Activated CD8-positive, alpha-beta T cell treated with anti-CD3 and anti-CD28 coated beads for 36 hours (primary cell): ENCODE data around the gene GASK1A. TPM values are rescaled to one million over a fixed set of nuclear protein-coding genes. Genes with fewer than 3 reads are reported as not detected.
"Not testable (repeated sequence)": the region's sequence is repeated elsewhere in the genome, so short reads cannot be mapped to it uniquely, and the experiment has no call there.

Experiments used
- ATAC-seq: fragments of 200-7000 bp; cut with Tn5 transposase; one replicate; pipeline ENCODE4 v1.10.0; 2021; ENCODE audit warnings: mild to moderate bottlenecking, moderate library complexity
- CTCF ChIA-PET: fragments of 350-600 bp; sonication (Branson Sonifier 250); formaldehyde crosslinking; loops from one replicate; lab custom pipeline; 2021; ENCODE audit warnings: antibody characterized with exemption; lab: Charles Lee
- POLR2A ChIA-PET: fragments of 350-600 bp; sonication (Branson Sonifier 250); formaldehyde crosslinking; loops from one replicate; lab custom pipeline; 2021; ENCODE audit warnings: antibody characterized with exemption; lab: Charles Lee
- DNase-seq: peaks from one replicate; pipeline ENCODE4 v3.0.0-alpha.2; 2020
- H3K27ac Mint-ChIP-seq: one replicate; pipeline ENCODE4 v1.8.0; 2021; ENCODE audit warnings: mild to moderate bottlenecking, mixed read lengths
- H3K27me3 Mint-ChIP-seq: one replicate; pipeline ENCODE4 v1.8.0; 2021; ENCODE audit warnings: mixed read lengths
- H3K36me3 Mint-ChIP-seq: one replicate; pipeline ENCODE4 v1.8.0; 2021; ENCODE audit warnings: low read depth, mixed read lengths
- H3K4me1 Mint-ChIP-seq: one replicate; pipeline ENCODE4 v1.8.0; 2021; ENCODE audit warnings: low read depth, mixed read lengths
- H3K4me3 Mint-ChIP-seq: one replicate; pipeline ENCODE4 v1.8.0; 2021; ENCODE audit warnings: mild to moderate bottlenecking, moderate library complexity, mixed read lengths
- H3K9me3 Mint-ChIP-seq: one replicate; pipeline ENCODE4 v1.8.0; 2021; ENCODE audit warnings: mixed read lengths
- CTCF ChIP-seq: fragments of 200-600 bp; IDR thresholded peaks from one replicate; pipeline ENCODE4 v1.8.0; 2022; ENCODE audit warnings: antibody characterized with exemption, mild to moderate bottlenecking
- intact Hi-C: fragments of 100-400 bp; cut with micrococcal nuclease; formaldehyde crosslinking; loops from one replicate; pipeline ENCODE4 v1.10.0; 2022
- total RNA-seq, 2 experiments: library from RNA; stranded (reverse); gene quantifications; one replicate each; pipeline ENCODE4 v1.2.3, GENCODE V29; 2021

Gene GASK1A
- total RNA-seq, 2 experiments from 2014 or later = 0.11 TPM; not detected in 1

- Mint-ChIP-seq H3K36me3 (peaks cover 3% of the 10 kb centered on the region), H3K4me1 (peaks cover under 1% of the 10 kb centered on the region), H3K9me3 (peaks cover 19% of the 10 kb centered on the region), H3K4me3 (no peak overlapping the region), H3K27me3 (no peaks in the 10 kb centered on the region), H3K27ac (no peak overlapping the region)
- ChIA-PET POLR2A (no interaction called here), CTCF (no interaction called here)
- intact Hi-C loops = no loop called here
- DNase-seq (no peak), ATAC-seq (no peak)
- TF ChIP-seq CTCF = no peak
Measured at GRCh38 chr3:43043793-43044192, 64.7 kb downstream of the GASK1A start.

GRCh38 chr3:43045079-43045478 is 66.0 kb downstream of the GASK1A start:
- H3K27me3 Mint-ChIP-seq, H3K27ac Mint-ChIP-seq, H3K4me3 Mint-ChIP-seq, ATAC-seq, DNase-seq, intact Hi-C loops, H3K36me3 Mint-ChIP-seq, POLR2A ChIA-PET, H3K4me1 Mint-ChIP-seq, CTCF ChIA-PET: not testable (repeated sequence)
- peaks cover 27% of the 10 kb centered on the region for H3K9me3 Mint-ChIP-seq

- Mint-ChIP-seq H3K9me3 (peaks cover 37% of the 10 kb centered on the region), H3K4me1 (no peaks in the 10 kb centered on the region), H3K27me3 (no peaks in the 10 kb centered on the region), H3K36me3 (peaks cover 4% of the 10 kb centered on the region), H3K27ac (no peak overlapping the region), H3K4me3 (no peak overlapping the region)
- intact Hi-C loops = no loop called here
- no peak for ATAC-seq
- no peak for TF ChIP-seq CTCF
- CTCF ChIA-PET = no interaction called here
- POLR2A ChIA-PET = no interaction called here
- DNase-seq = no peak
Measured at GRCh38 chr3:43046583-43046982, 67.5 kb downstream of the GASK1A start.

- POLR2A ChIA-PET = no interaction called here
- peaks cover 43% of the 10 kb centered on the region for H3K9me3 Mint-ChIP-seq
- intact Hi-C loops = no loop called here
- peaks cover 4% of the 10 kb centered on the region for H3K36me3 Mint-ChIP-seq
- DNase-seq = no peak
- CTCF ChIA-PET = no interaction called here
- TF ChIP-seq CTCF = no peak
- no peak overlapping the region for H3K27ac Mint-ChIP-seq
- no peaks in the 10 kb centered on the region for H3K4me1 Mint-ChIP-seq
- H3K27me3 Mint-ChIP-seq = no peaks in the 10 kb centered on the region
- no peak overlapping the region for H3K4me3 Mint-ChIP-seq
- no peak for ATAC-seq
Measured at GRCh38 chr3:43048470-43048869, 69.4 kb downstream of the GASK1A start.

- Mint-ChIP-seq H3K4me3 (no peak overlapping the region), H3K9me3 (peaks cover 25% of the 10 kb centered on the region), H3K36me3 (peaks cover 2% of the 10 kb centered on the region), H3K27ac (no peak overlapping the region), H3K4me1 (no peaks in the 10 kb centered on the region), H3K27me3 (no peaks in the 10 kb centered on the region)
- ATAC-seq (no peak), DNase-seq (no peak)
- POLR2A ChIA-PET = no interaction called here
- CTCF ChIA-PET = interaction anchor here (1.5 to 1.6 kb wide), 2 partner anchors 18 to 92 kb away, joined by 4 to 5 read pairs; no protein-coding TSS in a partner anchor
- intact Hi-C loops = no loop called here
- no peak for TF ChIP-seq CTCF
Measured at GRCh38 chr3:43053291-43053690, 74.2 kb downstream of the GASK1A start.

GRCh38 chr3:43054754-43055153 is 75.6 kb downstream of the GASK1A start:
- Mint-ChIP-seq H3K4me3 (no peak overlapping the region), H3K36me3 (peaks cover 2% of the 10 kb centered on the region), H3K27me3 (no peaks in the 10 kb centered on the region), H3K9me3 (peaks cover 17% of the 10 kb centered on the region), H3K27ac (no peak overlapping the region), H3K4me1 (peaks cover 3% of the 10 kb centered on the region)
- CTCF ChIA-PET = interaction anchor here (1.5 to 1.6 kb wide), 2 partner anchors 17 to 93 kb away, joined by 4 to 5 read pairs; no protein-coding TSS in a partner anchor
- DNase-seq (no peak), ATAC-seq (no peak)
- POLR2A ChIA-PET = no interaction called here
- TF ChIP-seq CTCF = no peak
- intact Hi-C loops = no loop called here
